ENCODE measurements around the gene AKAP8. TPM values are rescaled to one million over a fixed set of nuclear protein-coding genes. Genes with fewer than 3 reads are reported as not detected.
"Not testable (repeated sequence)": the region's sequence is repeated elsewhere in the genome, so short reads cannot be mapped to it uniquely, and the experiment has no call there.

The AKAP8 gene
- total RNA-seq, 2 donors from 2014 or later = 61.4 to 78.3 TPM

DNA sequence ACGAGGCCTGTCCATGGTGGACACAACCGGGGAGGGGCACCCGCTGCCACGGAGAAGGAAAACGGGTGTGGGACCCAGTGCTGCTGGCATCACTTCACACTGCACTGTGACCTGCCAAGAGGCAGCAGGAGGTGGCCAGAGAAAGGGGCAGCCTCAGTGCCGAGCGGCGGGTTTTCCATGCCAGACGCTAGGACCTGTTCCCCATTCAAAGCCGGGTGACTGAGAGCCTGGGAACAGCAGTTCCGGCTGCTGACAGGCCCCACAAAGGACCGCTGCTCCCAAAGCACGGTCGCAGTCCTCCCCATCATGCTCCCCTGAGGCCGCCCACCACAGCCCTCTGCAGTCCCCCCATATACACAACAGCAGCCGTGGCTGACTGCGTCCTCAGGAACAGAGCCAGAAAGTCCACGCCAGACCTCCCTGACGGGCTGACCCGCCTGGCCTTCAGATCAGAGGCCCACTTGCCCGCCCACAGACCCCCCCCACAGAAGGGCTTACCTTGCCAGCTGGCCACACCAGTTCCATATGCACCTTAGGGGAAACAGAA lies 5.4 kb downstream of the AKAP8 start:
- ATAC-seq (no peak), DNase-seq (ENCODE audit: low spot score) (no peak)
- Mint-ChIP-seq H3K4me1 (ENCODE audit: low read depth in 2 of 2) (peaks cover 19 to 30% of the 10 kb centered on the region in 2 donors), H3K27me3 (no peaks in the 10 kb centered on the region), H3K9me3 (no peaks in the 10 kb centered on the region), H3K36me3 (peaks cover 5% of the 10 kb centered on the region), H3K4me3 (no peak overlapping the region), H3K27ac (no peak overlapping the region)

GRCh38 chr19:15373644-15374043 lies 5.9 kb downstream of the AKAP8 start:
- Mint-ChIP-seq H3K36me3 (peaks cover 5% of the 10 kb centered on the region), H3K27ac (no peak overlapping the region), H3K4me3 (no peak overlapping the region), H3K9me3 (no peaks in the 10 kb centered on the region), H3K4me1 (ENCODE audit: low read depth in 2 of 2) (peaks cover 19 to 31% of the 10 kb centered on the region in 2 donors), H3K27me3 (no peaks in the 10 kb centered on the region)
- DNase-seq (ENCODE audit: low spot score) = no peak
- no peak for ATAC-seq

- peaks cover 13 to 26% of the 10 kb centered on the region in 2 donors for H3K4me1 Mint-ChIP-seq (ENCODE audit: low read depth in 2 of 2)
- no peaks in the 10 kb centered on the region for H3K27me3 Mint-ChIP-seq
- H3K36me3 Mint-ChIP-seq = no peaks in the 10 kb centered on the region
- no peak overlapping the region for H3K27ac Mint-ChIP-seq
- H3K4me3 Mint-ChIP-seq = no peak overlapping the region
- no peaks in the 10 kb centered on the region for H3K9me3 Mint-ChIP-seq
- ATAC-seq (no peak), DNase-seq (ENCODE audit: low spot score) (no peak)
Measured at GRCh38 chr19:15372891-15373301, 6.7 kb downstream of the AKAP8 start.

DNA sequence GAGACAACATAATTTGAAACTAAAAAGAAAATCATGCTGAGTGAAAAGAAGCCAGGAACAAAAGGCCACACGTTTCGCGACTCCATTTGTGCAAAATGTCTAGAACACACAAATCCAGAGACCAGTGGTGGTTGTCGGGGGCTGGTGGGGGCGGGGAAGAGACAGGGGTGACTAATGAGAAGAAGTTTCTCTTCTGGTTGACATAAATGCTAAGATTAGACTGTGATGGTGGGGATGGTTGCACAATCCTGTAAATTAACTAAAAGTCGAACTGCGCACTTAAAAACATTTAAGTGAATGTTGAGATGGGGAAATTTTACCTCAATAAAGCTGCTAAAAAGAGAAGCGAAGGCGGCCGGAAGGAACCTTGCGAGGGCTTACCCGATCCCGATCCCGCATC lies 7.1 kb downstream of the AKAP8 start:
- Mint-ChIP-seq H3K4me3 (no peak overlapping the region), H3K27me3 (no peaks in the 10 kb centered on the region), H3K27ac (no peak overlapping the region), H3K9me3 (no peaks in the 10 kb centered on the region), H3K36me3 (no peaks in the 10 kb centered on the region), H3K4me1 (ENCODE audit: low read depth in 2 of 2) (peaks cover 10 to 23% of the 10 kb centered on the region in 2 donors)
- DNase-seq (ENCODE audit: low spot score) = no peak
- ATAC-seq = no peak

DNA sequence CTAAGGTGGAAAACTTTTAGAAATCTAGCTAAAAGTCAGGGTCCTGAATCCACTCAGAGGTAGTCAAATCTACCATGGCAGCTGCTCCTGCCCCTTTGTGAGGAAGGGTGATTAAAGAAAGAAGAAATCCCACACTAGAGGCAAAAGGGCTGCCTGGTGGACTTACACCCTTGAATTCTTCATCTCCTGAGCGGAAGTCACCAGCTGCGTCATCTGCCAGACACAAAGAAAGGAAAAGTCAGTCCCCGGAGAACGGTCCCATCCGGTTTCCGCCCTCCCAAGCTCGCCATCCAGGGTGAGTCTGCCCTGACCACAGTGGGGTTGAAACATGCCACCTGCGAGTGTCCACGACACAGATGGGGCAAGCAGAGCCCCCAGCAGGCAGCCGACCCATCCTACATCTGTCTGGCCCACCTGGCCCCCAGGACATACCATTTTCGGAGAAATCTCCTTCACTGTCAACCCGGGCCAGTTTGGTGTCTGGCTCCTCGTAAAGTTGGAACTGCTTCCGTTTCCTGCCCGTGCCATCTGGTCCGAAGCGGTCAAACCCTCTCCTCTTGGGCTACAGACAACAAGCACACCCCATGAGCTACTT lies 7.7 kb downstream of the AKAP8 start:
- Mint-ChIP-seq H3K36me3 (no peaks in the 10 kb centered on the region), H3K27me3 (no peaks in the 10 kb centered on the region), H3K9me3 (no peaks in the 10 kb centered on the region), H3K27ac (no peak overlapping the region), H3K4me1 (ENCODE audit: low read depth in 2 of 2) (peaks cover 5 to 19% of the 10 kb centered on the region in 2 donors), H3K4me3 (no peak overlapping the region)
- DNase-seq (ENCODE audit: low spot score) (no peak), ATAC-seq (no peak)

- no peaks in the 10 kb centered on the region for H3K27me3 Mint-ChIP-seq
- H3K36me3 Mint-ChIP-seq = no peaks in the 10 kb centered on the region
- no peaks in the 10 kb centered on the region for H3K9me3 Mint-ChIP-seq
- DNase-seq (ENCODE audit: low spot score) (no peak), ATAC-seq (no peak)
- no peak overlapping the region for H3K4me3 Mint-ChIP-seq
- H3K4me1 Mint-ChIP-seq (ENCODE audit: low read depth in 2 of 2) = peaks cover 0 to 15% of the 10 kb centered on the region in 2 donors
- no peak overlapping the region for H3K27ac Mint-ChIP-seq
Measured at GRCh38 chr19:15371119-15371518, 8.5 kb downstream of the AKAP8 start.

GRCh38 chr19:15369594-15369891 lies 10.0 kb downstream of the AKAP8 start:
- H3K27ac Mint-ChIP-seq = no peak overlapping the region
- ATAC-seq (no peak), DNase-seq (ENCODE audit: low spot score) (no peak)
- no peaks in the 10 kb centered on the region for H3K27me3 Mint-ChIP-seq
- H3K9me3 Mint-ChIP-seq = no peaks in the 10 kb centered on the region
- H3K4me1 Mint-ChIP-seq (ENCODE audit: low read depth in 2 of 2) = peaks cover 0 to 13% of the 10 kb centered on the region in 2 donors
- no peak overlapping the region for H3K4me3 Mint-ChIP-seq
- no peaks in the 10 kb centered on the region for H3K36me3 Mint-ChIP-seq

GRCh38 chr19:15368798-15369593 lies 10.6 kb downstream of the AKAP8 start:
- H3K9me3 Mint-ChIP-seq = no peaks in the 10 kb centered on the region
- H3K4me1 Mint-ChIP-seq (ENCODE audit: low read depth in 2 of 2) = peaks cover 0 to 12% of the 10 kb centered on the region in 2 donors
- H3K27me3 Mint-ChIP-seq = no peaks in the 10 kb centered on the region
- DNase-seq (ENCODE audit: low spot score) = no peak
- ATAC-seq = no peak
- peak overlapping the region in 1 of 2 donors; percentile 31 for H3K27ac Mint-ChIP-seq
- H3K36me3 Mint-ChIP-seq = no peaks in the 10 kb centered on the region
- H3K4me3 Mint-ChIP-seq = no peak overlapping the region

- H3K9me3 Mint-ChIP-seq = no peaks in the 10 kb centered on the region
- DNase-seq (ENCODE audit: low spot score) (no peak), ATAC-seq (peak in 1 of 2 donors; percentile 8)
- peak overlapping the region in 1 of 2 donors; percentile 25 for H3K27ac Mint-ChIP-seq
- H3K4me1 Mint-ChIP-seq (ENCODE audit: low read depth in 2 of 2) = peaks cover 0 to 7% of the 10 kb centered on the region in 2 donors
- no peaks in the 10 kb centered on the region for H3K27me3 Mint-ChIP-seq
- H3K36me3 Mint-ChIP-seq = peaks cover 5% of the 10 kb centered on the region
- H3K4me3 Mint-ChIP-seq = no peak overlapping the region
Measured at GRCh38 chr19:15368051-15368632, 11.4 kb downstream of the AKAP8 start.

DNA sequence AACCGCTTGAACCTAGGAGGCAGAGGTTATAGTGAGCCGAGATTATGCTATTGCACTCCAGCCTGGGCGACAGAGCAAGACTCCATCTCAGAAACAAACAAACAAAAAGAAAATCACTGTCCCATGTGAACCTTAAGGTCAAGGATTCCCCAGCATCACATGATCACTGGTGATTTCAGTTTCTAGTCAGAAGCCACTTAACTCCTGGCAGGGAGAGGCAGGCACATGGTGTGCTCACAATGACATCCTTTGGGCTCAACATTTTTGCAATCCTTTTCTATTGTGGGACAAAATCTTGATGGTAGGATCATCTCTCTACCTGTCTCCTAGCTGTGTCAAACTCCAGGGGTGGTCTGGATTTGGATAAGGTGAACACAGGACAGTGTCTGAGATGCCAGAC lies 12.1 kb downstream of the AKAP8 start:
- Mint-ChIP-seq H3K27ac (peak overlapping the region in 1 of 2 donors; percentile 25), H3K4me1 (ENCODE audit: low read depth in 2 of 2) (peaks cover 0 to 2% of the 10 kb centered on the region in 2 donors), H3K36me3 (peaks cover 5% of the 10 kb centered on the region), H3K4me3 (no peak overlapping the region), H3K27me3 (no peaks in the 10 kb centered on the region), H3K9me3 (no peaks in the 10 kb centered on the region)
- ATAC-seq (no peak), DNase-seq (ENCODE audit: low spot score) (no peak)

DNA sequence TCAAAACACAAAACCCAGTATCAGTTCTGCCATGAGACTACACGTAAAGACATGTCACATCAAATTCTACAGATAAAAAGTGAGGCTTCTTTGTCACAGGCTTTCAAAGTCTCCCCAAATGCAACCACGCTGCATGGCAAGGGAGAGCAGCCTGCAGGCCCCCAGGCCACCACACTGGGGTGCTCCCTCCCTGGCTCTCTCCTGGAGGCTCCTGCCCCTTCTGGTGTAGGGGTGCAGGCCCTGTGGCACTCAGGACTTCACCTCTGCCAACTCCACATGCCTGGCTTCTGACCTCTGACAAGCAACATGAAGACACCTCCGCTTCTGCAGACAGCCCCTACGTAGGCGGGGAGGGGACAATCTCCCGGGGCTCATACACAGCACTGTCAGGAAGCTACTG lies 14.3 kb downstream of the AKAP8 start:
- peak in 1 of 2 donors; percentile 51 for ATAC-seq
- Mint-ChIP-seq H3K27me3 (no peaks in the 10 kb centered on the region), H3K36me3 (peaks cover 11% of the 10 kb centered on the region), H3K4me3 (no peak overlapping the region), H3K9me3 (no peaks in the 10 kb centered on the region), H3K27ac (no peak overlapping the region), H3K4me1 (ENCODE audit: low read depth in 2 of 2) (peaks cover 3 to 6% of the 10 kb centered on the region in 2 donors)
- DNase-seq (ENCODE audit: low spot score) = no peak

DNA sequence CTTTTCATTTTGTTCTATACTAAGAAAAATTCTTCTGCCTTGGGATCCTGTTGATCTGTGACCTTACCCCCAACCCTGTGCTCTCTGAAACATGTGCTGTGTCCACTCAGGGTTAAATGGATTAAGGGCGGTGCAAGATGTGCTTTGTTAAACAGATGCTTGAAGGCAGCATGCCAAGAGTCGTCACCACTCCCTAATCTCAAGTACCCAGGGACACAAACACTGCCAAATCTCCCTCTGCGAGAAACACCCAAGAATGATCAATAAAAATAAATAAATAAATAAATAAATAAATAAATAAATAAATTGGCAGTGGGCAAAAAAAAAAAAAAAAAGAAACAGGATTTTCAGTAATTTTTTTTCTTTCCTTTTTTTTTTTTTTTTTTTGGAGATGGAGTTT lies 15.8 kb downstream of the AKAP8 start:
- H3K27me3 Mint-ChIP-seq; H3K27ac Mint-ChIP-seq; ATAC-seq; DNase-seq (ENCODE audit: low spot score); H3K4me3 Mint-ChIP-seq; H3K9me3 Mint-ChIP-seq: not testable (repeated sequence)
- Mint-ChIP-seq H3K36me3 (peaks cover 14% of the 10 kb centered on the region), H3K4me1 (ENCODE audit: low read depth in 2 of 2) (peaks cover 6 to 10% of the 10 kb centered on the region in 2 donors)

GRCh38 chr19:15363048-15363447 lies 16.5 kb downstream of the AKAP8 start:
- not testable (repeated sequence) for H3K4me3 Mint-ChIP-seq; H3K27me3 Mint-ChIP-seq; H3K9me3 Mint-ChIP-seq; H3K4me1 Mint-ChIP-seq (ENCODE audit: low read depth in 2 of 2); H3K27ac Mint-ChIP-seq; ATAC-seq; DNase-seq (ENCODE audit: low spot score)
- peaks cover 22% of the 10 kb centered on the region for H3K36me3 Mint-ChIP-seq

GRCh38 chr19:15360015-15360414 lies 19.6 kb downstream of the AKAP8 start:
- not testable (repeated sequence) for H3K9me3 Mint-ChIP-seq; DNase-seq (ENCODE audit: low spot score); H3K4me1 Mint-ChIP-seq (ENCODE audit: low read depth in 2 of 2); H3K27me3 Mint-ChIP-seq; H3K4me3 Mint-ChIP-seq
- peak overlapping the region in 1 of 2 donors; percentile 66 for H3K27ac Mint-ChIP-seq
- ATAC-seq = peak; percentile 79 to 89
- peaks cover 23% of the 10 kb centered on the region for H3K36me3 Mint-ChIP-seq
